Measurements from ENCODE around the gene FRMD4A.

Gene FRMD4A

DNA sequence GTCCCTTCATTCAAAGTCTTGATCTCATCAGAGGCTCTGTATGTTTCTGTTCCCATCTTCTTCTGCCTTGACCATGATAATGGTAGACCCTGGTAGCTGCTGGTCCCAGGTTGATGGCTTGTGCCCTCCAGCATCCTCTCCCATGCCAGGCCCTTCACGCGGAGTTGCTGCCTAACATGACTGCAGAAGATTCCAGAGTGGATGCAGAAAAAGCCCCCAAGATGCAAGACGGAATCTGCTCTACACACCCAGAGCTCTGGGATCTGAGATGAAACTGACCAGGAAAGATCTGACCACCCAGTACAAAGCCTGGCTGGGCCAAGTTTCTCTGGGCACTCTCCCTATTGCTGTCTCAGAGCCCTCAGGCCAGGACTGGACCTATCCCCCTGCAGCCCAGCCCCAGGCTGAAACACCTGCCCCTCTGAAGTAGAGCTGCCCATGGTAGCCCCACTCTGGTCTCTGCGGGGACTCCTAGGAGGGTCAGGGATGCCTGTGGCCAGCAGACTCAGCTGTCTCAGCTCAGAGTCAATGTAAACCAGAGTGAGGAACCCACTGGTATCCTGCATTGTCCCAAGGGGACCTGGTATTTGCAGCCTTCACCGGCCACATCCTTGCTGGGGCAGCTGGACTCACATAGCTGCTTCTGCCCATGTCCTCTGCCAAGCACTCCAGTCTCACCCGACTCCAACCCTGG lies 9.5 kb upstream of the FRMD4A start:
- no peak for DNase-seq (ENCODE audit: low spot score)

GRCh38 chr10:14336736-14337135 lies 6.0 kb upstream of the FRMD4A start:
- DNase-seq (ENCODE audit: low spot score) = no peak

DNA sequence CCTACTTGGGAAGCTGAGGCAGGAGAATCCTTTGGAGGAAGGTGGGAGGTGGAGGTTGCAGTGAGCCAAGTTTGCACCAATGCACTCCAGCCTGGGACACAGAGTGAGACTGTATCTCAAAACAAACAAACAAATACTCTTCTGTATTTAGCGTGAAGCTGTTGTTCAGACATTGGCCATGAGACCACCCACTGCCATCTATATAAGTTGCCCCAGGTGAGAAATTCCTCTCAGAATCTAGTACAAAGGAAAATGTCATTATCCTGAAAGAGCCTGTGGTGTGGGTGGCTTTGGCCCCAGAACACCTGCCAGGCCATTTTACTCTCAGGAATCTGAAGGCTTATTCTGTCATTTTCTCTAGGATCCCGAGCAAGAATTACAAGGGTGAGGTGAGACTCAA lies 4.0 kb upstream of the FRMD4A start:
- DNase-seq (ENCODE audit: low spot score) = no peak

DNA sequence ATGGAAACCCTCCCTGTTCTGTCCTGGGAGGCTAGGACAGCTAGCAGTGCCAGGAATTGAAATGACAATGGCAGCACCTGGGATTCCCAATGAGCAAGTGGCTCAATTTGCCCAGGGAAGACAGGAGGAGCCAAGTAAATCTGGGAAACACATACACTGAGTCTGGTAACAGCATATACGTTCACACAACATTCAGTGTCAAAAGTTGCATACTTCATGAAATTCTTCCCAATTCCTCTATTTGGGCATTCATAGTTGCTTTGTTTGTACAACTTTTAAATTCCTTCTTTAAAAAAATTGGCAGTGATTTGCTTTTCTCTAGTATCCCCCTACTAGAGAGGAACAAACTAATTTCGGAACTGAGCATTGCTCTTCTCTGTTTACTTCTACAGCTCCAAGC lies 2.9 kb upstream of the FRMD4A start:
- DNase-seq (ENCODE audit: low spot score) = no peak

DNA sequence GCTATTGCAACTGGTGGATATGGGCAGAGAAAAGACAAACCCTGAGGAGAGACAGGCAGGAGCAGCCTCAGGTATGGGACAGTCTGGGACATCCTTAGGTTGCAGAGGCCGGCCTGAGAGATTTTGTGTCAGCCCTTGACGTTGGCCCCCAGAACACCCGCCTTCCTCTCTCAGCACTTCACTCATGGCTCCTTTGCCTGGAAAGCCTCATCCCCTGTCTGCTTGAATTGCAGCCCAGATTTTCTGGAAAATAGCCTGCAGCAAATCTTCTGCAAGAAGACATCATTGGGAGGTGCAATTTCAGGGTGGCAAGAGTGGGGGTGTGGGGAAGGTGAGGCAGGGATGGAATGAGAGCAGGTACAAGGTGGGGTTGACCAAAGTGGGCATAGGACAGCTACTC lies 2.2 kb upstream of the FRMD4A start:
- DNase-seq (ENCODE audit: low spot score) = no peak

- no peak for DNase-seq (ENCODE audit: low spot score)
Observed at GRCh38 chr10:14329746-14330173, 964 bp downstream of the FRMD4A start.

DNA sequence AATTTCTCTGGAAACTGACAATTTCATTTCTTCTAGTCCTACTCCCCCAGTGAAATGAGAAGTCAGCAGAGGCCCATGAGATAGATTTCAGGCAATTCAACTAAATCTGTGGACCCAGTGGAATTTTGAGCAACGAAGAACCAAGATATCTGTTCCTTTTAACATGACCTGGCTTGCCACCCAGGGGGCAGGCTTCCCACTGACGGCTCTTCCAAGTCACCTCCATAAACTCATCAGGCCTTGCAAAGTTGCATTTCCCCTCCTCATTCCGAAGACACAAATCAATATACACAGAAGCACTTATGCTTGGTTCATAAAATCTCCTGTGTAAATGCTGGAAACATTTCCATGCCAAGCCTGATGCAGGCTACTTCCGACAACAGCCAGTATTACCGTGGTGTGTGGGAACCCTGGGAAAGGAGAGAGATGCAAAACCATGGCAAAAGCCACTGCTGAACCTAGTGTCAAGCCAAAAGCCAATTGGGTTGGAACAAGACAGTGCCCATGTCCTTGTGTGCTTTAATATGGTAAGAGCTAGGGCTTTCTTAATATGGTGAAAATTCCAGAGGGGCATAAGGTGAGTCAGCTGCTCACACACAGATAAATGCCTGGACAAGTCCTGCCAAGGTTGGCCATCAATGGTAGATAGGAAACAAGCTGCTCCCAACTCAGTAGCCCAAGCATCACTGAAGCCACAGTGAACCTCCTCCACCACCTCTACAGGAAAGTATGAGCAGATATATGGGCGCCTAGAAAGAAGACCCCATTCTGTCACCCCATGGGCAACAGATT lies 1.6 kb downstream of the FRMD4A start:
- DNase-seq (ENCODE audit: low spot score) = no peak

DNA sequence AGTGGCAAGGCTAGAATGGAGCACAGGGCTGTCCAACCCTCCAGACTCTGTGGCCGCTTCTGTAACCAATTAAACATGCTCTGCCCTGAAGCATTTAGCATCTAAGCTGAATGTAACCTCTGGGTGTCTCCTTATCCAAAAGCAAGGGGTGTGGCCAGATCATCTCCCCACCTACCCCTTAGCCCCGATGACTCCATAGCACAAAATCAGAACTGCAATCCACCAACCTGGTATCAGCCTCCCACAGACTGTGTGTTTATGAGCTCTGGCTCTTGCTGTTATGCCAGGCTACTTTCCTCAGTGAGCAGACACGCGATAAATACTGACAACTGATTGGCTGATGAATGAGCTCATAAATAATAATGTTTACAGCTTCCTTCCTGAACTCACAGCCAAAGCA lies 3.2 kb downstream of the FRMD4A start:
- DNase-seq (ENCODE audit: low spot score) = no peak

DNA sequence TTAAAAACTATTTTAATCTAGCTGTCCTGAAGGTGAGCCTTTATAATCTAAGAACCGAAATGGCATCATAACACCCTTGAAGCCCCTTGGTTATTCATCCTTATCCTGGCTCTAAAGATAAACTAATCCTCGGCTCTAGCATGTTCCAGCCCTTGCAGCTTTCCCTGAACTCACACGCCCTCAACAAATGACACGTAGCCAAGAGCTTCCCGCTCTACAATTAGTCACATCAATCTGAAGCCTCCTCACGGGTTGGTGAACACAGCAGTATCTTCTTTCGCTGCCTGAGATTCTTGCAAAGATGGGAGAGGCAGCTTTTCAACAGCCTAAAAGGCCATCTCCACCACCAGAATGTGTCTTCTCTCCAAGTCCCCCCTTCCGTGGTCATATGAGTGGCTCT lies 4.1 kb downstream of the FRMD4A start:
- DNase-seq (ENCODE audit: low spot score) = no peak

GRCh38 chr10:14325325-14325955 lies 5.3 kb downstream of the FRMD4A start:
- peak; percentile 25 for DNase-seq (ENCODE audit: low spot score)

- no peak for DNase-seq (ENCODE audit: low spot score)
Observed at GRCh38 chr10:14322526-14323188, 8.1 kb downstream of the FRMD4A start.

DNA sequence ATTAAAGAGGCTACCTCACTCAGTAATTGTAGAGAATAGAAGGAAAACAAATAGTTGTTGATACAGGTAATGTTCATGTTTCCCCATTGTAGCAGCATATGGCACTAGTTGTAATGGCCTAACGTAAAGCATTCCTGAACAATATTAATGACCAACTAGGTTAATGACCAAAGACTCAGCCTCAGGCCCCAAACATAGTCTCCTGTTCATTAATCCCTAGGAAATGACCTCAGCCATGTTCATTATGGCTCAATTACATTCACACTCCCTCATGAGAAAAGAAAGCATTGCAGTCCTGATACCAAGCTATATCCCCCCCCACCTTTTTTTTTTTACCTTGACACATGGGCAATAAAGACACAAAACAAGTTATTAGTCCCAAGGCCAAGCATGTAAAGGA lies 12.7 kb downstream of the FRMD4A start:
- no peak for DNase-seq (ENCODE audit: low spot score)

DNA sequence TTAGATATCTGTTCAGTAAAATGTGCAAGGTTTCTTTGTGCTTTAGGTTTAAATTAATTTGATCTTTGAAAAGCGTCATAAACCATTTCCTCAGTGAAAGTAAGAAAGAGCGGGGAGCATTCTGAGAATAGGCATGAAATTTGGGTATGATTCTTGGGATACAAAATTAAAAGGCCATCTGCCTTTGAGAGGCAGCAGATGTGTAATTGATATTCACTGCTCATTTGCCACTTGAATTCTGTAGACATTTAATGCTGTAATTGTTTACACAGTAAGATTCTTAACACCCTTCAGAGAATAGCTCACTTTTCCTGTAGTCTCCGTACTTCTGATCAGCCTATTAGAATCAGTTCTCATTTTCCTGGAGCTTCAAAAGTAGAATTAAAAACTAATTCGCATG lies 18.7 kb downstream of the FRMD4A start:
- no peak for DNase-seq (ENCODE audit: low spot score)

GRCh38 chr10:14311206-14311957 lies 19.3 kb downstream of the FRMD4A start:
- no peak for DNase-seq (ENCODE audit: low spot score)

DNA sequence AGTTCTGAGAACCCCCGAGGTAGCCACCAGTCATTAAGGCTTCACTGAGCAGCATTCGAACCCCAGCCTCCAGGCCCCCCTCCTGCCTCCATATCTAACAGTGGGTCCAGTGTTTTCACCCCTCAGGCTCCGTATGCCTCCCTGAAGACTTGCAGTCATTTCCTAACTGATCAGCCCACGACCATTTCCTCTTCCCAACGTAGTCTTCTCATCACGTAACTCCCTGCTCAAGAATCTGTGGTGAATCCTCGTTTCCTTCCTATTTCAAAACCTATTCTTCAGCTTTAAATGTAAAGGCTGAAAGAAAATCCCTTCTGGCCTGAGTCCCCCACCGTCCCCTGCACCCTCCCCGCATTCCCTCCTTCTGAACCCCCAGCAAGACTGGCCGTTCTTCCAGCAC lies 21.1 kb downstream of the FRMD4A start:
- no peak for DNase-seq (ENCODE audit: low spot score)

- DNase-seq (ENCODE audit: low spot score) = no peak
Observed at GRCh38 chr10:14306190-14306589, 24.5 kb downstream of the FRMD4A start.

DNA sequence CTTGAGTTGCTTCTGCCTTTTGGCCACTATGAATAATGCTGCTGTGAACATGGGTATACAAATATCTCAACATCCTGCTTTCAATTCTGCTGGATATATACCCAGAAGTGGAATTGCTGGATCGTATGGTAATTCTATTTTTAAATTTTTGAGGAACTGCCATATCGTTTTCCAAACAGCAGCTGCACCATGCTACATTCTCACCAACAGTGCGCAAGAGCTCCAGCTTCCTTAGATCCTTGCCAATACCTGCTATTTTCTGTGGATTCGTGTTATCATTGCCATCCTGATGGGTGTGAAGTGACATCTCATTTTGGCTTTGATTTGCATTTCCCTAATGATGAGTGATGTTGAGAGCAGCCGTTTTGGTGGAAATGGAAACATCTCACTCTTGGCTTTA lies 26.7 kb downstream of the FRMD4A start:
- no peak for DNase-seq (ENCODE audit: low spot score)

- no peak for DNase-seq (ENCODE audit: low spot score)
Observed at GRCh38 chr10:14302035-14302434, 28.7 kb downstream of the FRMD4A start.

- no peak for DNase-seq (ENCODE audit: low spot score)
Observed at GRCh38 chr10:14299556-14299955, 31.2 kb downstream of the FRMD4A start.

GRCh38 chr10:14296065-14296709 lies 34.5 kb downstream of the FRMD4A start:
- DNase-seq (ENCODE audit: low spot score) = no peak

DNA sequence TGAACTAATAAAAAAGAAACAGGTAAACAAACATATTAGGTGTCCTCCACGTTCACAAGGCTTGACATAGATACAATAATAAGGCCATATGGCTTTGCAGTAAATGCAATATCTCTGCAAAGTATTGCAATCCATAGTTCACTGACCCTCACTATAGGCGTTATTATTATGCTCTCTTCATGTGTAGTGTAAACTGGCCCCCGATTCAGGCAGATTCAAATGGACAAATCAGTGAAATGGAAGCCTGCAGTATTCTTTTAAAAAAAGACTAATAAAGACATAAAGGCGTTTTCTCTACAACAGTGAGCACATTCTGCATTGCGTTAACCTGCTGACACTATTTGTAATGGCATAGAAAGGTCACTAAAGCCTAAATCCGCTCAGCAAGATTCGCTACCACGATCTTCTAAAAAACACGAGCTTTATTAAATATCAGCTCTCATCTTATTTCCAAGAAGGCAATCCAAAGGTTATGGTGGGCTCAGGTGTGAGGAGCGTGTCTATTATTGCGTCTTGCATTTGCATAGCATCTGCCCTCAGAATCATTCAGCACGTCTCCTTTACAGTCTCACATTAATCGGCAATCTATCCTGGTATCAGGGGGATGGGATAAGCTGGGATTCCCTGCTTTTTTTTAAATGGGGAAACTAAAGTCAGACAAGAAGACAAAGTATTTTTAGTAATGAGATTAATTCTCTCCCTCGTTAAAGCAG lies 36.2 kb downstream of the FRMD4A start:
- no peak for DNase-seq (ENCODE audit: low spot score)

All from HuH-7 (cell line).